Panc1 (cell line): Measurements from ENCODE around the gene ST3GAL5. TPM values are rescaled to one million over a fixed set of nuclear protein-coding genes. Genes with fewer than 3 reads are reported as not detected.

ENCODE experiments used
- ATAC-seq: fragments of 200-7000 bp; cut with Tn5 transposase; 2 replicates; pipeline ENCODE4 v1.9.1; 2020; ENCODE audit warnings: mild to moderate bottlenecking, moderate library complexity
- BruUV-seq: library from RNA; stranded (reverse); fragments of 400-500 nt; replicated peaks from 2 replicates; lab custom pipeline; 2021; lab: Mats Ljungman, UMichigan
- CTCF ChIA-PET: fragments of 300-600 bp; sonication (Branson Sonifier 250); formaldehyde crosslinking; loops from one replicate; lab custom pipeline; 2022; ENCODE audit warnings: antibody characterized with exemption; lab: Charles Lee
- POLR2A ChIA-PET: fragments of 300-600 bp; sonication (Branson Sonifier 250); formaldehyde crosslinking; loops from one replicate; lab custom pipeline; 2022; ENCODE audit warnings: antibody characterized with exemption; lab: Charles Lee
- DNase-seq: peaks from one replicate; pipeline ENCODE4 v3.0.0-alpha.2; 2010; ENCODE audit warnings: low read depth, low spot score
- H3K27ac ChIP-seq: 2 replicates; pipeline ENCODE4 v1.5.1; 2011; ENCODE audit warnings: mild to moderate bottlenecking, low read length, inconsistent platforms
- H3K27me3 ChIP-seq: fragments of 200-500 bp; sonication (Bioruptor generic); 2 replicates; pipeline ENCODE4 v1.6.0; 2014; ENCODE audit warnings: low read length, inconsistent platforms; ENCODE audit not compliant: control insufficient read depth, insufficient read depth
- H3K36me3 ChIP-seq: fragments of 200-500 bp; sonication (Bioruptor generic); 2 replicates; pipeline ENCODE4 v1.5.1; 2014; ENCODE audit warnings: inconsistent platforms, mild to moderate bottlenecking, low read length, moderate library complexity; ENCODE audit not compliant: control insufficient read depth, insufficient read depth
- H3K4me1 ChIP-seq: 2 replicates; pipeline ENCODE4 v1.5.1; 2011; ENCODE audit warnings: inconsistent platforms, mild to moderate bottlenecking, low read length, moderate library complexity; ENCODE audit not compliant: control insufficient read depth, insufficient read depth
- H3K4me3 ChIP-seq, 2 experiments: 2 replicates each; pipeline ENCODE4 v1.5.1; 2011 to 2012; ENCODE audit warnings: low read depth in 2 of 2, low read length in 2 of 2, mild to moderate bottlenecking in 2 of 2, inconsistent platforms in 1 of 2, moderate library complexity in 1 of 2
- H3K9me3 ChIP-seq: fragments of 200-500 bp; sonication (Bioruptor generic); 2 replicates; pipeline ENCODE4 v1.5.1; 2014; ENCODE audit warnings: low read depth, mild to moderate bottlenecking, inconsistent platforms, low read length, moderate library complexity; ENCODE audit not compliant: control insufficient read depth, insufficient read depth
- CTCF ChIP-seq: fragments of 450-650 bp; IDR thresholded peaks from 2 replicates; pipeline ENCODE4 v1.5.1; 2017; ENCODE audit warnings: mild to moderate bottlenecking
- POLR2AphosphoS5 ChIP-seq: IDR thresholded peaks from 2 replicates; pipeline ENCODE4 v1.6.1; 2012; ENCODE audit warnings: mild to moderate bottlenecking, low read depth, low read length, moderate library complexity
- SIN3A ChIP-seq: IDR thresholded peaks from 2 replicates; pipeline ENCODE4 v1.6.1; 2012; ENCODE audit warnings: low read depth, mild to moderate bottlenecking, low read length, moderate library complexity, borderline replicate concordance; ENCODE audit not compliant: insufficient read depth
- TCF7L2 ChIP-seq: IDR thresholded peaks from 2 replicates; pipeline ENCODE4 v1.6.1; 2011; ENCODE audit warnings: mild to moderate bottlenecking, low read depth, low read length, inconsistent platforms
- in situ Hi-C: cut with HindIII; loops from 2 replicates; pipeline ENCODE4 v1.10.0; 2016; ENCODE audit warnings: low sequenced_read_pairs, low pct_unique_long_range_greater_than_20kb
- intact Hi-C: fragments of 100-400 bp; cut with micrococcal nuclease; formaldehyde crosslinking; loops from one replicate; pipeline ENCODE4 v1.10.0; 2022; ENCODE audit not compliant: unreplicated experiment
- total RNA-seq: library from RNA; stranded (reverse); gene quantifications from one replicate; pipeline ENCODE4 v1.2.1, GENCODE V29; 2021; ENCODE audit not compliant: unreplicated experiment
- TF ChIP-seq, protein P1 (sequence below), 2 experiments: IDR thresholded peaks; 2 replicates each; pipeline ENCODE4 v1.6.1; 2011 to 2012; ENCODE audit warnings: low read depth in 2 of 2, control low read depth in 1 of 2, low read length in 1 of 2, mild to moderate bottlenecking in 1 of 2, moderate library complexity in 1 of 2; ENCODE audit not compliant: insufficient read depth in 1 of 2

Gene ST3GAL5
- total RNA-seq, 1 experiment from 2014 or later: 5.0 TPM

- ATAC-seq (no peak), DNase-seq (no peak)
- Histone ChIP-seq H3K27me3 (peaks cover 4% of the 10 kb centered on the region; the same call in 1 of the 2 replicates), H3K36me3 (no peaks in the 10 kb centered on the region), H3K27ac (no peak overlapping the region), H3K9me3 (no peaks in the 10 kb centered on the region), H3K4me3 (no peak overlapping the region), H3K4me1 (no peaks in the 10 kb centered on the region)
- TF ChIP-seq TCF7L2 (no peak), POLR2AphosphoS5 (no peak), CTCF (no peak), SIN3A (no peak)
- TF ChIP-seq, protein P1, sequence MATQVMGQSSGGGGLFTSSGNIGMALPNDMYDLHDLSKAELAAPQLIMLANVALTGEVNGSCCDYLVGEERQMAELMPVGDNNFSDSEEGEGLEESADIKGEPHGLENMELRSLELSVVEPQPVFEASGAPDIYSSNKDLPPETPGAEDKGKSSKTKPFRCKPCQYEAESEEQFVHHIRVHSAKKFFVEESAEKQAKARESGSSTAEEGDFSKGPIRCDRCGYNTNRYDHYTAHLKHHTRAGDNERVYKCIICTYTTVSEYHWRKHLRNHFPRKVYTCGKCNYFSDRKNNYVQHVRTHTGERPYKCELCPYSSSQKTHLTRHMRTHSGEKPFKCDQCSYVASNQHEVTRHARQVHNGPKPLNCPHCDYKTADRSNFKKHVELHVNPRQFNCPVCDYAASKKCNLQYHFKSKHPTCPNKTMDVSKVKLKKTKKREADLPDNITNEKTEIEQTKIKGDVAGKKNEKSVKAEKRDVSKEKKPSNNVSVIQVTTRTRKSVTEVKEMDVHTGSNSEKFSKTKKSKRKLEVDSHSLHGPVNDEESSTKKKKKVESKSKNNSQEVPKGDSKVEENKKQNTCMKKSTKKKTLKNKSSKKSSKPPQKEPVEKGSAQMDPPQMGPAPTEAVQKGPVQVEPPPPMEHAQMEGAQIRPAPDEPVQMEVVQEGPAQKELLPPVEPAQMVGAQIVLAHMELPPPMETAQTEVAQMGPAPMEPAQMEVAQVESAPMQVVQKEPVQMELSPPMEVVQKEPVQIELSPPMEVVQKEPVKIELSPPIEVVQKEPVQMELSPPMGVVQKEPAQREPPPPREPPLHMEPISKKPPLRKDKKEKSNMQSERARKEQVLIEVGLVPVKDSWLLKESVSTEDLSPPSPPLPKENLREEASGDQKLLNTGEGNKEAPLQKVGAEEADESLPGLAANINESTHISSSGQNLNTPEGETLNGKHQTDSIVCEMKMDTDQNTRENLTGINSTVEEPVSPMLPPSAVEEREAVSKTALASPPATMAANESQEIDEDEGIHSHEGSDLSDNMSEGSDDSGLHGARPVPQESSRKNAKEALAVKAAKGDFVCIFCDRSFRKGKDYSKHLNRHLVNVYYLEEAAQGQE (IDR thresholded peaks at IDR 0.05; ENCODE audit: insufficient read depth in 1 of 2, low read depth in 2 of 2, low read length in 1 of 2): no peak
- intact Hi-C loops: no loop called here
- POLR2A ChIA-PET: no interaction called here
- in situ Hi-C loops: no loop called here
- CTCF ChIA-PET: no interaction called here
- no TSS peak for BruUV-seq
Measured at GRCh38 chr2:85834466-85834865, 54.3 kb downstream of the ST3GAL5 start.

DNA sequence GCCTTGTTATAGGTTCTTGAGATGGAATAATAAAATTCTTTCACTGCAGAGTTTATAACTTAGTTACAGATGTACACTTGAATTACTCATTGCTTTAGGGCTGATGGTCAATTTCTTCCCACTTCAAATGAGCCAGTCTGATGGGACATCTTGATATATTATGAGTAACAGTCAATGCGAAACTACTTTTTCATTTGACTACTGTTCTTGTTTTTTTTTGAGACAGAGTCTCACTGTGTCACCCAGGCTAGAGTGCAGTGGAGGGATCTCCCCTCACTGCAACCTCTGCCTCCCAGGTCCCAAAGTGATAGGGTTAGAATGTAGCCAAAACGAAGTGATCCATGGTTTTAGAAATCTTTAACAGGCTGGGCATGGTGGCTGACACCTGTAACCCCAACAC lies 57.1 kb downstream of the ST3GAL5 start:
- no peak for TF ChIP-seq TCF7L2
- TF ChIP-seq POLR2AphosphoS5: no peak
- no peak for TF ChIP-seq CTCF
- TF ChIP-seq SIN3A: no peak
- TF ChIP-seq, protein P1 (IDR thresholded peaks at IDR 0.05; ENCODE audit: insufficient read depth in 1 of 2, low read depth in 2 of 2, low read length in 1 of 2): no peak
- no peak for ATAC-seq
- Histone ChIP-seq H3K9me3 (no peaks in the 10 kb centered on the region), H3K4me3 (no peak overlapping the region), H3K27me3 (peaks cover 5% of the 10 kb centered on the region; the same call in 1 of the 2 replicates), H3K36me3 (no peaks in the 10 kb centered on the region), H3K4me1 (0 out of 2 replicates have a peak, but pooled peaks cover 3% of the 10 kb centered on the region), H3K27ac (no peak overlapping the region)
- intact Hi-C loops (no loop called here), in situ Hi-C loops (no loop called here)
- no TSS peak for BruUV-seq
- DNase-seq: no peak
- CTCF ChIA-PET: no interaction called here
- POLR2A ChIA-PET: no interaction called here
